Measurements from ENCODE around the gene MGLL. TPM values are rescaled to one million over a fixed set of nuclear protein-coding genes. Genes with fewer than 3 reads are reported as not detected.

The MGLL gene
- total RNA-seq, 2 experiments from 2014 or later = 0.28 to 0.38 TPM

- POLR2A ChIA-PET = no interaction called here
- no peak overlapping the region for H3K27ac Mint-ChIP-seq
- H3K4me3 Mint-ChIP-seq = no peak overlapping the region
Observed at GRCh38 chr3:127732303-127732702, 90.0 kb downstream of the MGLL start.

GRCh38 chr3:127731546-127732289, 90.6 kb downstream of the MGLL start:
- Mint-ChIP-seq H3K27ac (no peak overlapping the region), H3K36me3 (ENCODE audit: low read depth) (no peaks in the 10 kb centered on the region), H3K4me1 (ENCODE audit: low read depth) (no peaks in the 10 kb centered on the region), H3K9me3 (no peaks in the 10 kb centered on the region), H3K27me3 (peaks cover 14% of the 10 kb centered on the region), H3K4me3 (no peak overlapping the region)
- Histone ChIP-seq H3K4me3 (ENCODE audit: low read length) (no peak overlapping the region), H3K27me3 (ENCODE audit: control insufficient read depth in 1 of 2, insufficient read depth in 2 of 2, low read length in 2 of 2) (peaks cover 0 to 3% of the 10 kb centered on the region in 2 experiments), H3K9me3 (ENCODE audit: control insufficient read depth in 1 of 2, insufficient read depth in 1 of 2, low read length in 2 of 2) (no peaks in the 10 kb centered on the region), H3K36me3 (ENCODE audit: insufficient read depth, low read length) (no peaks in the 10 kb centered on the region), H3K4me1 (ENCODE audit: insufficient read depth, low read length) (peaks cover 5% of the 10 kb centered on the region), H3K27ac (ENCODE audit: low read depth in 1 of 2, low read length in 2 of 2) (no peak overlapping the region)
- intact Hi-C loops (cut with DNase I, micrococcal nuclease) = no loop called here
- no peak for ATAC-seq (ENCODE audit: poor library complexity)
- CTCF ChIA-PET = no interaction called here
- TF ChIP-seq, protein P1, sequence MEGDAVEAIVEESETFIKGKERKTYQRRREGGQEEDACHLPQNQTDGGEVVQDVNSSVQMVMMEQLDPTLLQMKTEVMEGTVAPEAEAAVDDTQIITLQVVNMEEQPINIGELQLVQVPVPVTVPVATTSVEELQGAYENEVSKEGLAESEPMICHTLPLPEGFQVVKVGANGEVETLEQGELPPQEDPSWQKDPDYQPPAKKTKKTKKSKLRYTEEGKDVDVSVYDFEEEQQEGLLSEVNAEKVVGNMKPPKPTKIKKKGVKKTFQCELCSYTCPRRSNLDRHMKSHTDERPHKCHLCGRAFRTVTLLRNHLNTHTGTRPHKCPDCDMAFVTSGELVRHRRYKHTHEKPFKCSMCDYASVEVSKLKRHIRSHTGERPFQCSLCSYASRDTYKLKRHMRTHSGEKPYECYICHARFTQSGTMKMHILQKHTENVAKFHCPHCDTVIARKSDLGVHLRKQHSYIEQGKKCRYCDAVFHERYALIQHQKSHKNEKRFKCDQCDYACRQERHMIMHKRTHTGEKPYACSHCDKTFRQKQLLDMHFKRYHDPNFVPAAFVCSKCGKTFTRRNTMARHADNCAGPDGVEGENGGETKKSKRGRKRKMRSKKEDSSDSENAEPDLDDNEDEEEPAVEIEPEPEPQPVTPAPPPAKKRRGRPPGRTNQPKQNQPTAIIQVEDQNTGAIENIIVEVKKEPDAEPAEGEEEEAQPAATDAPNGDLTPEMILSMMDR (IDR thresholded peaks at IDR 0.05) = no peak
- DNase-seq = no peak
- POLR2A ChIA-PET = no interaction called here

More at GRCh38 chr3:127732303-127732702, 90.0 kb downstream of the MGLL start:
- intact Hi-C loops (cut with DNase I, micrococcal nuclease) = no loop called here
- H3K4me1 ChIP-seq (ENCODE audit: insufficient read depth, low read length) = peaks cover 5% of the 10 kb centered on the region
- H3K9me3 ChIP-seq (ENCODE audit: control insufficient read depth in 1 of 2, insufficient read depth in 1 of 2, low read length in 2 of 2) = no peaks in the 10 kb centered on the region
- ATAC-seq (ENCODE audit: poor library complexity) (no peak), DNase-seq (no peak)
- no peaks in the 10 kb centered on the region for H3K36me3 ChIP-seq (ENCODE audit: insufficient read depth, low read length)
- Mint-ChIP-seq H3K27me3 (peaks cover 14% of the 10 kb centered on the region), H3K4me1 (ENCODE audit: low read depth) (no peaks in the 10 kb centered on the region), H3K36me3 (ENCODE audit: low read depth) (no peaks in the 10 kb centered on the region), H3K9me3 (no peaks in the 10 kb centered on the region)
- H3K4me3 ChIP-seq (ENCODE audit: low read length) = no peak overlapping the region
- TF ChIP-seq, protein P1 (IDR thresholded peaks at IDR 0.05) = no peak
- peaks cover 0 to 3% of the 10 kb centered on the region in 2 experiments for H3K27me3 ChIP-seq (ENCODE audit: control insufficient read depth in 1 of 2, insufficient read depth in 2 of 2, low read length in 2 of 2)
- CTCF ChIA-PET = no interaction called here
- H3K27ac ChIP-seq (ENCODE audit: low read depth in 1 of 2, low read length in 2 of 2) = no peak overlapping the region

DNA sequence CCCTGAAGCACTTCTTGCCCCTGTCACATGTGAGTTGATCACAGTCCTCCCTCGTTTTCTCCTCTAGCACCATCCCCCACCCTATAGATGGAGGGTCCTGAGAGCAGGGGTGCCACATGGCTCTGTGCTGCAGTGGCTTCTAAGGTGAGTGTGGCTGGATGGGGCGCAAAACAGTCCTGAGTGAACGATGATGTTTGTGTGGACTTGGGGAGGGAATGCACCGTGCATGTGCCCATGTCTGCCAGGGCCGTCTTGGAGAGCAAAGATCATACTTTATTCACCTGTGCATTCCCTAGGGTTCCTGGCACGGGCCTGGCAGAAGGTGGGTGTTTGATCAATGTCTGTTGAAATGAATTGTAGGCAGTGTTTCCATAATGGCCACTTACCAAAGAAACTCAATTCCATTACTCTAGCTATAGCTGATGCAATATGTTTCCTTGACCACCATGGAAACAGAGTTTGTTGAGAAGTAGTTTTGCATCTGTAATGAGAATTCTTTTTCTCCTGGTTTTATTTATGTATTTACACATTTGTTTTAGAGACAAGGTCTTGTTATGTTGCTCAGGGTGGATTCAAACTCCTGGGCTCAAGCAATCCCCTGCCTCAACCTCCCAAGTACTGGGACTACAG, 91.5 kb downstream of the MGLL start:
- Mint-ChIP-seq H3K27ac (no peak overlapping the region), H3K4me1 (ENCODE audit: low read depth) (no peaks in the 10 kb centered on the region), H3K36me3 (ENCODE audit: low read depth) (no peaks in the 10 kb centered on the region), H3K9me3 (no peaks in the 10 kb centered on the region), H3K4me3 (no peak overlapping the region), H3K27me3 (peaks cover 14% of the 10 kb centered on the region)
- Histone ChIP-seq H3K4me1 (ENCODE audit: insufficient read depth, low read length) (peaks cover 5% of the 10 kb centered on the region), H3K27me3 (ENCODE audit: control insufficient read depth in 1 of 2, insufficient read depth in 2 of 2, low read length in 2 of 2) (peaks cover 0 to 3% of the 10 kb centered on the region in 2 experiments), H3K27ac (ENCODE audit: low read depth in 1 of 2, low read length in 2 of 2) (no peak overlapping the region), H3K4me3 (ENCODE audit: low read length) (no peak overlapping the region), H3K9me3 (ENCODE audit: control insufficient read depth in 1 of 2, insufficient read depth in 1 of 2, low read length in 2 of 2) (no peaks in the 10 kb centered on the region), H3K36me3 (ENCODE audit: insufficient read depth, low read length) (no peaks in the 10 kb centered on the region)
- ATAC-seq (ENCODE audit: poor library complexity) (no peak), DNase-seq (no peak)
- POLR2A ChIA-PET = no interaction called here
- CTCF ChIA-PET = no interaction called here
- intact Hi-C loops (cut with DNase I, micrococcal nuclease) = no loop called here
- TF ChIP-seq, protein P1 (IDR thresholded peaks at IDR 0.05) = no peak

All from CD4-positive, alpha-beta T cell (primary cell).